ENCODE results near the gene ZBTB5. TPM values are rescaled to one million over a fixed set of nuclear protein-coding genes. Genes with fewer than 3 reads are reported as not detected.

ZBTB5 gene
- total and polyA plus RNA-seq, 8 donors, result 2.8 to 7.5 (median 4.8) TPM

DNA sequence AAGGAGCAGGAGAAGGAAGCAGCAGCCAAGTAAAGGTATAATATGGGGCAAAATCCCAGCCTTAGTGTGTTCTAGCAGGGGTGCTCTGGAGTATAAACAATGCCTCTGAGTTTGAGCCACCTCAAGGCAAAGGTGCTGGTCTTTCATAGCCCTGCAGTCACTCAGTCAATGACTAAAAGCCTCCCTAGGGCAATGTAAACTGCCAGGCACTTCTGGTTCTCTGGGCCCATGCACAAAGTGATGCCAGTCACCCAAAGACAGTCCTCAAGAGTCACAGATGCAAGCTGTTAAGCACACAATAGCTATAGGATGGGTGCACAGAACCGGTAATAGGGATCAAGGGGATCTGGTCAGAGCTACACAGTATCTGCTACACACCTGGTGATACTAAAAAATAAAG lies 12.6 kb downstream of the ZBTB5 start:
- ATAC-seq, result no peak
- peaks cover 4 to 16% (median 11%) of the 10 kb centered on the region in 3 donors for H3K4me1 ChIP-seq
- no peaks in the 10 kb centered on the region for H3K9me3 ChIP-seq
- intact Hi-C loops (cut with DNase I), result no loop called here
- TF ChIP-seq, protein P1, sequence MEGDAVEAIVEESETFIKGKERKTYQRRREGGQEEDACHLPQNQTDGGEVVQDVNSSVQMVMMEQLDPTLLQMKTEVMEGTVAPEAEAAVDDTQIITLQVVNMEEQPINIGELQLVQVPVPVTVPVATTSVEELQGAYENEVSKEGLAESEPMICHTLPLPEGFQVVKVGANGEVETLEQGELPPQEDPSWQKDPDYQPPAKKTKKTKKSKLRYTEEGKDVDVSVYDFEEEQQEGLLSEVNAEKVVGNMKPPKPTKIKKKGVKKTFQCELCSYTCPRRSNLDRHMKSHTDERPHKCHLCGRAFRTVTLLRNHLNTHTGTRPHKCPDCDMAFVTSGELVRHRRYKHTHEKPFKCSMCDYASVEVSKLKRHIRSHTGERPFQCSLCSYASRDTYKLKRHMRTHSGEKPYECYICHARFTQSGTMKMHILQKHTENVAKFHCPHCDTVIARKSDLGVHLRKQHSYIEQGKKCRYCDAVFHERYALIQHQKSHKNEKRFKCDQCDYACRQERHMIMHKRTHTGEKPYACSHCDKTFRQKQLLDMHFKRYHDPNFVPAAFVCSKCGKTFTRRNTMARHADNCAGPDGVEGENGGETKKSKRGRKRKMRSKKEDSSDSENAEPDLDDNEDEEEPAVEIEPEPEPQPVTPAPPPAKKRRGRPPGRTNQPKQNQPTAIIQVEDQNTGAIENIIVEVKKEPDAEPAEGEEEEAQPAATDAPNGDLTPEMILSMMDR (IDR thresholded peaks at IDR 0.05), result no peak
- H3K36me3 ChIP-seq, result no peaks in the 10 kb centered on the region
- no peak for DNase-seq
- H3K27ac ChIP-seq, result no peak overlapping the region
- WGBS, 2 donors, result 92 to 100% methylated on average over 1 of the region's 1 CpG
- H3K27me3 ChIP-seq, result no peaks in the 10 kb centered on the region
- no peak for FAIRE-seq
- no peak overlapping the region for H3K4me3 ChIP-seq

DNA sequence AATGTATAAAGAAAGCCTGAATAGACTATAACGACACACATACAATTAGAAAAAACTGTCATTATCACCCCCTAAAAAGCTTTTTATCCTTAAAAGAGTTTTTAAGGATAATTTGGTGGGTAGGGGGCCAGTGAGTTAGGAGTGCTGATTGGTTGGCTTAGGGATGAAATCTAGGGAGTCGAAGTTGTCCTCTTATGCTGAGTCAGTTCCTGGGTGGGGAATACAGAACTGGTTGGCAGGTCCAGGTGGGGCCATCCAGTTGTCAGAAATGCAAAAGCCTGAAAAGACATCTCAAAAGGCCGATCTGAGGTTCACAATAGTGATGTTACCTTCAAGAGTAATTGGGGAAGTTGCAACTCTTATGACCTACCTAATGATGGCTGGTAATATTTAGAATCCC lies 13.6 kb downstream of the ZBTB5 start:
- no peak overlapping the region for H3K27ac ChIP-seq

DNA sequence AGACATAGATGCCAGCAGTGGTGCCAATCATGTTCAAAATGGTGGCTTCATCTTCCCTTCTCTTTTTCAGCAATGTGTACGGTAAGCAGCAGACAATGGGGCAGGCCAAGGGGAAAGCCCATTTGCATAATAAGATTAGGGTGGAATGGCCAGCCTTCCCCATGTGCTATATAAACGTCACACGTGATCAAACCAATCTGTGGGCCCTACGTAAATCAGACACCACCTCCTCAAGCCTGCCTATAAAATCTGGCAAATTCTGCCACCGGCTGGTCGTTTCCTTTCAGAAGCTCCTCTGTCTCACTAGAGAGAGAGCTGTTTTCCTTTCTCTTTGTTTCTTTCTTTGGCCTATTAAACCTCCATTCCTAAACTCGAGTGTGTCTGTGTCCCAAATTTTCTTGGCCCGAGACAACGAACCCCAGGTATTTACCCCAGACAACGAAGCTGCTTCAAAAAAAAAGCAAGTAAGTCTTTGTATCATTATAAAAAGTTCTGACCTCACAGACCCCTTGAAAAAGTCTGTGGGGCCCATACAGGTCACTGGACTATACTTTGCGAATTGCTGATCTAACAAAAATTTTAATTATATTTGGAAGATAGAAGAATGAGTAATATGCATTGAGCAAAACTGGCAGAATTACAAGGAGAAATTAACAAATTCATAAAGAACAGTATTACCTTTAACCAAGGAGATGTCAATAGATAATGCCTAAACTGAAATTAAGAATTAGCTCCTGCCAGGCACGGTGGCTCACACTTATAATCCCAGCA lies 15.2 kb downstream of the ZBTB5 start:
- FAIRE-seq (no peak), ATAC-seq (no peak), DNase-seq (no peak)
- intact Hi-C loops (cut with DNase I), result no loop called here
- TF ChIP-seq, protein P1 (IDR thresholded peaks at IDR 0.05), result no peak
- Histone ChIP-seq H3K4me3 (no peak overlapping the region), H3K4me1 (peaks cover 5 to 14% (median 12%) of the 10 kb centered on the region in 3 donors), H3K27me3 (no peaks in the 10 kb centered on the region), H3K36me3 (no peaks in the 10 kb centered on the region), H3K27ac (no peak overlapping the region), H3K9me3 (no peaks in the 10 kb centered on the region)
- 88 to 90% methylated on average over 12 of the region's 12 CpGs for WGBS, 2 donors

More for the DNA sequence above, 13.6 kb downstream of the ZBTB5 start:
- ATAC-seq (no peak), DNase-seq (no peak), FAIRE-seq (no peak)
- H3K27me3 ChIP-seq, result no peaks in the 10 kb centered on the region
- H3K4me1 ChIP-seq, result peaks cover 4 to 12% (median 11%) of the 10 kb centered on the region in 3 donors
- 82 to 91% methylated on average over 3 of the region's 3 CpGs for WGBS, 2 donors
- H3K4me3 ChIP-seq, result no peak overlapping the region
- TF ChIP-seq, protein P1 (IDR thresholded peaks at IDR 0.05), result no peak
- H3K36me3 ChIP-seq, result no peaks in the 10 kb centered on the region
- H3K9me3 ChIP-seq, result no peaks in the 10 kb centered on the region
- intact Hi-C loops (cut with DNase I), result no loop called here

DNA sequence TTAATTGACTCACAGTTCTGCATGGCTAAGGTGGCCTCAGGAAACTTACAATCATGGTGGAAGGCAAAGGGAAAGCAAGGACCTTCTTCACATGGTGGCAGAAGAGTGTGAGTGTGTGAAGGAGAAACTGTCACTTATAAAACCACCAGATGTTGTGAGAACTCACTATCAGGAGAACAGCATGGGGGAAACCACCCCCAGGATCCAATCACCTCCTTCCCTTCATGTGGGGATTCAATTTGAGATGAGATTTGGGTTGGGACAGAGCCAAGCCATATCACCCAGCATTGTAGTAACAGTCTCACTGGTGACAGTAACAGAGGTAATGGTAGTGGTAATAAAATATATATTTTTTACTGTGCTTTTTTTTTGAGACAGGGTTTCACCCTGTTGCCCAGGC lies 18.1 kb downstream of the ZBTB5 start:
- TF ChIP-seq, protein P1 (IDR thresholded peaks at IDR 0.05), result no peak
- Histone ChIP-seq H3K9me3 (no peaks in the 10 kb centered on the region), H3K4me1 (peaks cover 0 to 13% (median 10%) of the 10 kb centered on the region in 3 donors), H3K27ac (no peak overlapping the region), H3K36me3 (peaks cover 0 to 3% (median 1%) of the 10 kb centered on the region in 3 donors), H3K27me3 (no peaks in the 10 kb centered on the region), H3K4me3 (no peak overlapping the region)
- DNase-seq (no peak), ATAC-seq (no peak), FAIRE-seq (no peak)
- intact Hi-C loops (cut with DNase I), result no loop called here

DNA sequence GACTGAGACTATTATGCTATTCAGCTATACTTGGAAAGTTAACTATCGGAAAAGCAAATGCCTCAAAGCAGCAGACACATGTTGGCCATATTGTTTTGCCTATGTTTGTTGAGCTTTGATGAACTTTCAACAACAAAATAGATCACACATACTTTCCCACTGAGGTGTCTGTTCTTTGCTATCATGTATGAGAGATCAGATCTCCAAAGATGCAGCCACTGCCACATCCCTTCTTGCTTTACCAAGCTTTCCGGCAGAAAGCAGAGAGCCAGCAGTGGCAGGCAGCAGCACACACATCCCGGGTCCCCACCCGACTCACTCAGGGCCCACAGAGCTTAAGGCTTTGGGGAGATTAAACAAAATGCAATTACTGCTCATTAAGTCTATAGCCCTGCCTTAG lies 18.8 kb downstream of the ZBTB5 start:
- Histone ChIP-seq H3K4me1 (peaks cover 0 to 13% (median 10%) of the 10 kb centered on the region in 3 donors), H3K27ac (no peak overlapping the region), H3K27me3 (no peaks in the 10 kb centered on the region), H3K9me3 (no peaks in the 10 kb centered on the region), H3K36me3 (peaks cover 0 to 10% (median 6%) of the 10 kb centered on the region in 3 donors), H3K4me3 (no peak overlapping the region)
- DNase-seq (no peak), ATAC-seq (no peak), FAIRE-seq (no peak)
- TF ChIP-seq, protein P1 (IDR thresholded peaks at IDR 0.05), result no peak
- intact Hi-C loops (cut with DNase I), result no loop called here
- WGBS, 2 donors, result 95 to 97% methylated on average over 4 of the region's 4 CpGs

Measured in pancreas (tissue), 10 donors.